ENCODE measurements around the gene LIG1.

LIG1 gene

GRCh38 chr19:48069435-48069834 is 100.7 kb downstream of the LIG1 start:
- no peak for DNase-seq

Data from CD4-positive, alpha-beta T cell treated with Interleukin-10 for 1 hour (primary cell).